ENCODE data around the gene FLNB. TPM values are rescaled to one million over a fixed set of nuclear protein-coding genes. Genes with fewer than 3 reads are reported as not detected.

FLNB gene
- total and polyA plus RNA-seq, 2 of the 13 experiments (the other 11 are each of a cell fraction or from before 2014, with no cell fraction given) = 106 to 130 TPM

DNA sequence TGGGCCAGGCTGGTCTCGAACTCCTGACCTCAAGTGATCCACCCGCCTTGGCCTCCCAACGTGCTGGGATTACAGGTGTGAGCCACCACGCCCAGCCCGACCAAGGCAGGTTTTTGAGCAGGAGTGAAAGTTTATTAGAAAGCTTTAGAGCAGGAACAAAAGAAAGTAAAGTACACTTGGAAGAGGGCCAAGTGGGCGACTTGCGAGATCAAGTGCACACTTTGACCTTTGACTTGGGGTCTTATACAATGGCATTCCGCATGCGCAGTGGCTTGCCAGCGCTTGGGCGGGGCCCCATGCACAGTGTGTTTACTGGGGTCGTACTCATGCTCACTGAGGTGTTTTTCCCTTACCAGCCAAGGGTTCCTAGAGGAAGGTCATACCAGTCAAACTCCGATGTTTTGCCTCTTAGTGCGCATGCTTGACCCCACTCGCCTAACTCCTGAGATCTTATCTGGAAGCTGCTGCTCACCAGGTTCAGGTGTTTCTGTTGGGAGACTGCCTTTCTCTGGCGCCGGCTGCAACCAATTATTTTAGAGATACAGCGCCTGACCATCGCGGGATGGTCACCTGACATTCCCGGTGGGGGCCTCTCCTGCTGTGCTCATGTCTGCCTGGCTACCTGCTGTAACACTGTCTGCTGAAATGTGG lies 46.9 kb upstream of the FLNB start (continued):
- TF ChIP-seq, protein P1, sequence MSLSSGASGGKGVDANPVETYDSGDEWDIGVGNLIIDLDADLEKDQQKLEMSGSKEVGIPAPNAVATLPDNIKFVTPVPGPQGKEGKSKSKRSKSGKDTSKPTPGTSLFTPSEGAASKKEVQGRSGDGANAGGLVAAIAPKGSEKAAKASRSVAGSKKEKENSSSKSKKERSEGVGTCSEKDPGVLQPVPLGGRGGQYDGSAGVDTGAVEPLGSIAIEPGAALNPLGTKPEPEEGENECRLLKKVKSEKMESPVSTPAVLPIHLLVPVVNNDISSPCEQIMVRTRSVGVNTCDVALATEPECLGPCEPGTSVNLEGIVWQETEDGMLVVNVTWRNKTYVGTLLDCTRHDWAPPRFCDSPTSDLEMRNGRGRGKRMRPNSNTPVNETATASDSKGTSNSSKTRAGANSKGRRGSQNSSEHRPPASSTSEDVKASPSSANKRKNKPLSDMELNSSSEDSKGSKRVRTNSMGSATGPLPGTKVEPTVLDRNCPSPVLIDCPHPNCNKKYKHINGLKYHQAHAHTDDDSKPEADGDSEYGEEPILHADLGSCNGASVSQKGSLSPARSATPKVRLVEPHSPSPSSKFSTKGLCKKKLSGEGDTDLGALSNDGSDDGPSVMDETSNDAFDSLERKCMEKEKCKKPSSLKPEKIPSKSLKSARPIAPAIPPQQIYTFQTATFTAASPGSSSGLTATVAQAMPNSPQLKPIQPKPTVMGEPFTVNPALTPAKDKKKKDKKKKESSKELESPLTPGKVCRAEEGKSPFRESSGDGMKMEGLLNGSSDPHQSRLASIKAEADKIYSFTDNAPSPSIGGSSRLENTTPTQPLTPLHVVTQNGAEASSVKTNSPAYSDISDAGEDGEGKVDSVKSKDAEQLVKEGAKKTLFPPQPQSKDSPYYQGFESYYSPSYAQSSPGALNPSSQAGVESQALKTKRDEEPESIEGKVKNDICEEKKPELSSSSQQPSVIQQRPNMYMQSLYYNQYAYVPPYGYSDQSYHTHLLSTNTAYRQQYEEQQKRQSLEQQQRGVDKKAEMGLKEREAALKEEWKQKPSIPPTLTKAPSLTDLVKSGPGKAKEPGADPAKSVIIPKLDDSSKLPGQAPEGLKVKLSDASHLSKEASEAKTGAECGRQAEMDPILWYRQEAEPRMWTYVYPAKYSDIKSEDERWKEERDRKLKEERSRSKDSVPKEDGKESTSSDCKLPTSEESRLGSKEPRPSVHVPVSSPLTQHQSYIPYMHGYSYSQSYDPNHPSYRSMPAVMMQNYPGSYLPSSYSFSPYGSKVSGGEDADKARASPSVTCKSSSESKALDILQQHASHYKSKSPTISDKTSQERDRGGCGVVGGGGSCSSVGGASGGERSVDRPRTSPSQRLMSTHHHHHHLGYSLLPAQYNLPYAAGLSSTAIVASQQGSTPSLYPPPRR (CRISPR knock-in tag; IDR thresholded peaks at IDR 0.05; ENCODE audit: borderline replicate concordance) = peak; percentile 95
- TF ChIP-seq, protein P2, sequence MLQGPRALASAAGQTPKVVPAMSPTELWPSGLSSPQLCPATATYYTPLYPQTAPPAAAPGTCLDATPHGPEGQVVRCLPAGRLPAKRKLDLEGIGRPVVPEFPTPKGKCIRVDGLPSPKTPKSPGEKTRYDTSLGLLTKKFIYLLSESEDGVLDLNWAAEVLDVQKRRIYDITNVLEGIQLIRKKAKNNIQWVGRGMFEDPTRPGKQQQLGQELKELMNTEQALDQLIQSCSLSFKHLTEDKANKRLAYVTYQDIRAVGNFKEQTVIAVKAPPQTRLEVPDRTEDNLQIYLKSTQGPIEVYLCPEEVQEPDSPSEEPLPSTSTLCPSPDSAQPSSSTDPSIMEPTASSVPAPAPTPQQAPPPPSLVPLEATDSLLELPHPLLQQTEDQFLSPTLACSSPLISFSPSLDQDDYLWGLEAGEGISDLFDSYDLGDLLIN (CRISPR knock-in tag; IDR thresholded peaks at IDR 0.05; ENCODE audit: borderline replicate concordance) = no peak
- TF ChIP-seq, protein P3, sequence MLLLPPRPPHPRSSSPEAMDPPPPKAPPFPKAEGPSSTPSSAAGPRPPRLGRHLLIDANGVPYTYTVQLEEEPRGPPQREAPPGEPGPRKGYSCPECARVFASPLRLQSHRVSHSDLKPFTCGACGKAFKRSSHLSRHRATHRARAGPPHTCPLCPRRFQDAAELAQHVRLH (CRISPR knock-in tag; IDR thresholded peaks at IDR 0.05; ENCODE audit: borderline replicate concordance, low read depth) = peak; percentile 85
- TF ChIP-seq, protein P4, sequence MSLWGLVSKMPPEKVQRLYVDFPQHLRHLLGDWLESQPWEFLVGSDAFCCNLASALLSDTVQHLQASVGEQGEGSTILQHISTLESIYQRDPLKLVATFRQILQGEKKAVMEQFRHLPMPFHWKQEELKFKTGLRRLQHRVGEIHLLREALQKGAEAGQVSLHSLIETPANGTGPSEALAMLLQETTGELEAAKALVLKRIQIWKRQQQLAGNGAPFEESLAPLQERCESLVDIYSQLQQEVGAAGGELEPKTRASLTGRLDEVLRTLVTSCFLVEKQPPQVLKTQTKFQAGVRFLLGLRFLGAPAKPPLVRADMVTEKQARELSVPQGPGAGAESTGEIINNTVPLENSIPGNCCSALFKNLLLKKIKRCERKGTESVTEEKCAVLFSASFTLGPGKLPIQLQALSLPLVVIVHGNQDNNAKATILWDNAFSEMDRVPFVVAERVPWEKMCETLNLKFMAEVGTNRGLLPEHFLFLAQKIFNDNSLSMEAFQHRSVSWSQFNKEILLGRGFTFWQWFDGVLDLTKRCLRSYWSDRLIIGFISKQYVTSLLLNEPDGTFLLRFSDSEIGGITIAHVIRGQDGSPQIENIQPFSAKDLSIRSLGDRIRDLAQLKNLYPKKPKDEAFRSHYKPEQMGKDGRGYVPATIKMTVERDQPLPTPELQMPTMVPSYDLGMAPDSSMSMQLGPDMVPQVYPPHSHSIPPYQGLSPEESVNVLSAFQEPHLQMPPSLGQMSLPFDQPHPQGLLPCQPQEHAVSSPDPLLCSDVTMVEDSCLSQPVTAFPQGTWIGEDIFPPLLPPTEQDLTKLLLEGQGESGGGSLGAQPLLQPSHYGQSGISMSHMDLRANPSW (CRISPR knock-in tag; IDR thresholded peaks at IDR 0.05; ENCODE audit: borderline replicate concordance) = peak; percentile 88; the same call in 1 of the 2 replicates
- TF ChIP-seq CREB1 (IDR thresholded peaks at IDR 0.05) (no peak), CREB1 (CRISPR knock-in tag; IDR thresholded peaks at IDR 0.05) (peak; percentile 73), ZNF747 (CRISPR knock-in tag; IDR thresholded peaks at IDR 0.05; ENCODE audit: borderline replicate concordance) (peak; percentile 75; the same call in 1 of the 2 replicates)
